ENCODE data around the gene SDHB.

Gene SDHB

GRCh38 chr1:17053685-17054410 lies at the start of gene SDHB:
SDHB (minus strand) TSS chr1:17054032; CDS start chr1:17054019, 13 bp downstream.
- DNase-seq (ENCODE audit: low read depth in 2 of 3, low spot score in 1 of 3) = peak; percentile 97 to 99 (median 99)

GRCh38 chr1:17102232-17102631 lies 48.4 kb upstream of the SDHB start:
- no peak for DNase-seq (ENCODE audit: low read depth in 2 of 3, low spot score in 1 of 3)

GRCh38 chr1:17101261-17101660 lies 47.4 kb upstream of the SDHB start:
- DNase-seq (ENCODE audit: low read depth in 2 of 3, low spot score in 1 of 3) = no peak

- DNase-seq (ENCODE audit: low read depth in 2 of 3, low spot score in 1 of 3) = no peak
Observed at GRCh38 chr1:17099616-17100340, 45.9 kb upstream of the SDHB start.

GRCh38 chr1:17098446-17099317 lies 44.9 kb upstream of the SDHB start:
- DNase-seq (ENCODE audit: low read depth in 2 of 3, low spot score in 1 of 3) = no peak

GRCh38 chr1:17097787-17098186 lies 44.0 kb upstream of the SDHB start:
- no peak for DNase-seq (ENCODE audit: low read depth in 2 of 3, low spot score in 1 of 3)

GRCh38 chr1:17097147-17097546 lies 43.3 kb upstream of the SDHB start:
- no peak for DNase-seq (ENCODE audit: low read depth in 2 of 3, low spot score in 1 of 3)

- DNase-seq (ENCODE audit: low read depth in 2 of 3, low spot score in 1 of 3) = no peak
Observed at GRCh38 chr1:17096584-17096983, 42.8 kb upstream of the SDHB start.

GRCh38 chr1:17095141-17095540 lies 41.3 kb upstream of the SDHB start:
- no peak for DNase-seq (ENCODE audit: low read depth in 2 of 3, low spot score in 1 of 3)

- no peak for DNase-seq (ENCODE audit: low read depth in 2 of 3, low spot score in 1 of 3)
Observed at GRCh38 chr1:17094664-17095063, 40.8 kb upstream of the SDHB start.

GRCh38 chr1:17093822-17094393 lies 40.1 kb upstream of the SDHB start:
- no peak for DNase-seq (ENCODE audit: low read depth in 2 of 3, low spot score in 1 of 3)

GRCh38 chr1:17091252-17091651 lies 37.4 kb upstream of the SDHB start:
- DNase-seq (ENCODE audit: low read depth in 2 of 3, low spot score in 1 of 3) = no peak

GRCh38 chr1:17089506-17089905 lies 35.7 kb upstream of the SDHB start:
- DNase-seq (ENCODE audit: low read depth in 2 of 3, low spot score in 1 of 3) = no peak

- DNase-seq (ENCODE audit: low read depth in 2 of 3, low spot score in 1 of 3) = no peak
Observed at GRCh38 chr1:17086751-17087150, 32.9 kb upstream of the SDHB start.

- DNase-seq (ENCODE audit: low read depth in 2 of 3, low spot score in 1 of 3) = no peak
Observed at GRCh38 chr1:17084787-17085186, 31.0 kb upstream of the SDHB start.

- DNase-seq (ENCODE audit: low read depth in 2 of 3, low spot score in 1 of 3) = no peak
Observed at GRCh38 chr1:17082761-17083160, 28.9 kb upstream of the SDHB start.

GRCh38 chr1:17081439-17081838 lies 27.6 kb upstream of the SDHB start:
- no peak for DNase-seq (ENCODE audit: low read depth in 2 of 3, low spot score in 1 of 3)

- DNase-seq (ENCODE audit: low read depth in 2 of 3, low spot score in 1 of 3) = no peak
Observed at GRCh38 chr1:17080880-17081279, 27.0 kb upstream of the SDHB start.

GRCh38 chr1:17080085-17080759 lies 26.4 kb upstream of the SDHB start:
- no peak for DNase-seq (ENCODE audit: low read depth in 2 of 3, low spot score in 1 of 3)

GRCh38 chr1:17078991-17079868 lies 25.4 kb upstream of the SDHB start:
- DNase-seq (ENCODE audit: low read depth in 2 of 3, low spot score in 1 of 3) = no peak

Data from stimulated activated CD4-positive, alpha-beta T cell treated with anti-CD3 and anti-CD28 coated beads, Interleukin-12 subunit alpha, Interleukin-12 subunit beta, amount 100 ng/mL, for 48 hours (primary cell).